Aorta (tissue), 5 donors: ENCODE results near the gene ZNF107. TPM values are rescaled to one million over a fixed set of nuclear protein-coding genes. Genes with fewer than 3 reads are reported as not detected.
A peak's percentile ranks its signal among the peaks of the same experiment; 100 is the strongest.
"Not testable (repeated sequence)": the region's sequence is repeated elsewhere in the genome, so short reads cannot be mapped to it uniquely, and the experiment has no call there.

Experiments used
- ATAC-seq: fragments of 200-7000 bp; cut with Tn5 transposase; one replicate; pipeline ENCODE4 v1.9.1; 2022; ENCODE audit warnings: moderate library complexity; ENCODE audit not compliant: low FRiP score
- DNase-seq, 2 donors: peaks; one replicate each; pipeline ENCODE4 v3.0.0-alpha.2; 2020
- H3K27ac ChIP-seq, 2 donors: one replicate each; pipeline ENCODE4 v1.5.1; 2013; ENCODE audit warnings: low read length in 2 of 2, mild to moderate bottlenecking in 2 of 2, moderate library complexity in 2 of 2, control low read depth in 1 of 2, inconsistent platforms in 1 of 2, low read depth in 1 of 2
- H3K27me3 ChIP-seq, 2 donors: one replicate each; pipeline ENCODE4 v1.6.1; 2013; ENCODE audit warnings: control low read depth in 1 of 2, low read length in 1 of 2, mild to moderate bottlenecking in 1 of 2, moderate library complexity in 1 of 2; ENCODE audit not compliant: insufficient read depth in 2 of 2, control insufficient read depth in 1 of 2
- H3K36me3 ChIP-seq, 2 donors: one replicate each; pipeline ENCODE4 v1.6.1; 2013; ENCODE audit warnings: control low read depth in 1 of 2, low read length in 1 of 2, mild to moderate bottlenecking in 1 of 2; ENCODE audit not compliant: insufficient read depth in 2 of 2, control insufficient read depth in 1 of 2
- H3K4me1 ChIP-seq, 2 donors: one replicate each; pipeline ENCODE4 v1.6.1; 2013; ENCODE audit warnings: low read length in 2 of 2, control low read depth in 1 of 2, mild to moderate bottlenecking in 1 of 2, moderate library complexity in 1 of 2; ENCODE audit not compliant: insufficient read depth in 2 of 2, control insufficient read depth in 1 of 2
- H3K4me3 ChIP-seq, 2 donors: one replicate each; pipeline ENCODE4 v1.5.1; 2013; ENCODE audit warnings: low read length in 2 of 2, control low read depth in 1 of 2, mild to moderate bottlenecking in 1 of 2
- H3K9me3 ChIP-seq: one replicate; pipeline ENCODE4 v1.6.1; 2013; ENCODE audit warnings: mild to moderate bottlenecking, low read length; ENCODE audit not compliant: control insufficient read depth
- WGBS, 2 donors: extraction: QIAGEN DNeasy Blood & Tissue Kit; methylation state at CpG; one replicate each; pipeline ENCODE4 v1.1.7; 2013; 5-methylcytosine and 5-hydroxymethylcytosine counted together
- intact Hi-C, 2 donors: fragments of 100-400 bp; cut with DNase I; formaldehyde crosslinking; loops; one replicate each; pipeline versions ENCODE4 v1.14.2 to v1.15.0; 2022
- polyA plus RNA-seq, 2 donors: library from polyadenylated mRNA; stranded (reverse); fragments of 200-250 nt; gene quantifications; one replicate each; pipeline ENCODE4 v1.2.3, GENCODE V29; 2013
- total RNA-seq, 2 donors: library from RNA; stranded (reverse); fragmentation: NEBNext Ultra II Directional; extraction: Animal tissue kit (Norgen Biotek cat#: 25700); gene quantifications; one replicate each; pipeline ENCODE4 v1.2.1, GENCODE V29; 2021
- donor health status: healthy with polysubstance abuse.
- donor health status: Bipolar disorder and iron deficiency.
- donor health status: DM: no; HTN: no; CAD: no.
- donor health status: DM: no; HTN: no; CAD: no.
- donor health status: DM: yes; HTN: yes; CAD: no.

ZNF107 gene
- total and polyA plus RNA-seq, 4 donors, result 1.3 to 9.5 (median 4.5) TPM

- Histone ChIP-seq H3K36me3 (peaks cover 3 to 10% of the 10 kb centered on the region in 2 donors), H3K4me1 (no peaks in the 10 kb centered on the region)
Observed at GRCh38 chr7:64686493-64687184, 20.7 kb downstream of the ZNF107 start.

GRCh38 chr7:64687249-64687648 lies 21.3 kb downstream of the ZNF107 start:
- Histone ChIP-seq H3K4me3 (no peak overlapping the region), H3K4me1 (no peaks in the 10 kb centered on the region), H3K9me3 (no peaks in the 10 kb centered on the region), H3K27ac (no peak overlapping the region), H3K27me3 (no peaks in the 10 kb centered on the region), H3K36me3 (peaks cover 3 to 8% of the 10 kb centered on the region in 2 donors)
- DNase-seq (no peak), ATAC-seq (no peak)
- WGBS, 2 donors, result 96 to 97% methylated on average over 1 of the region's 1 CpG
- intact Hi-C loops, result no loop called here

More at GRCh38 chr7:64686493-64687184, 20.7 kb downstream of the ZNF107 start:
- DNase-seq, result no peak
- Histone ChIP-seq H3K27ac (no peak overlapping the region), H3K9me3 (no peaks in the 10 kb centered on the region), H3K27me3 (no peaks in the 10 kb centered on the region), H3K4me3 (no peak overlapping the region)
- intact Hi-C loops, result no loop called here
- ATAC-seq, result no peak
- 89 to 92% methylated on average over 10 of the region's 10 CpGs for WGBS, 2 donors

GRCh38 chr7:64688988-64689387 lies 23.1 kb downstream of the ZNF107 start:
- intact Hi-C loops, result no loop called here
- H3K27me3 ChIP-seq, result no peaks in the 10 kb centered on the region

GRCh38 chr7:64691831-64692230 lies 25.9 kb downstream of the ZNF107 start:
- H3K4me3 ChIP-seq, result no peak overlapping the region
- H3K9me3 ChIP-seq, result no peaks in the 10 kb centered on the region
- no peaks in the 10 kb centered on the region for H3K4me1 ChIP-seq
- DNase-seq, result no peak
- H3K27me3 ChIP-seq, result no peaks in the 10 kb centered on the region
- intact Hi-C loops, result no loop called here
- ATAC-seq, result no peak
- peaks cover 0 to 3% of the 10 kb centered on the region in 2 donors for H3K36me3 ChIP-seq
- no peak overlapping the region for H3K27ac ChIP-seq

More at GRCh38 chr7:64688988-64689387, 23.1 kb downstream of the ZNF107 start:
- WGBS, 2 donors, result 100% methylated on average over 2 of the region's 2 CpGs
- H3K36me3 ChIP-seq, result peaks cover 2 to 3% of the 10 kb centered on the region in 2 donors
- H3K4me3 ChIP-seq, result no peak overlapping the region
- ATAC-seq (no peak), DNase-seq (no peak)
- no peak overlapping the region for H3K27ac ChIP-seq
- no peaks in the 10 kb centered on the region for H3K4me1 ChIP-seq
- no peaks in the 10 kb centered on the region for H3K9me3 ChIP-seq

- WGBS, 2 donors, result 99% methylated on average over 12 of the region's 12 CpGs
- ATAC-seq, H3K4me1 ChIP-seq, DNase-seq, H3K27me3 ChIP-seq, H3K9me3 ChIP-seq, intact Hi-C loops, H3K27ac ChIP-seq, H3K36me3 ChIP-seq, H3K4me3 ChIP-seq: not testable (repeated sequence)
Observed at GRCh38 chr7:64697863-64698262, 31.9 kb downstream of the ZNF107 start.

- ATAC-seq, result no peak
- Histone ChIP-seq H3K4me3 (peak overlapping the region in 1 of 2 donors; percentile 8), H3K27me3 (no peaks in the 10 kb centered on the region), H3K36me3 (no peaks in the 10 kb centered on the region), H3K27ac (no peak overlapping the region), H3K4me1 (no peaks in the 10 kb centered on the region), H3K9me3 (peaks cover 7% of the 10 kb centered on the region)
- 97 to 99% methylated on average over 2 of the region's 2 CpGs for WGBS, 2 donors
- intact Hi-C loops, result no loop called here
- DNase-seq, result no peak
Observed at GRCh38 chr7:64706625-64707292, 40.8 kb downstream of the ZNF107 start.

- H3K4me3 ChIP-seq, H3K36me3 ChIP-seq, DNase-seq, ATAC-seq, H3K9me3 ChIP-seq, H3K27ac ChIP-seq, H3K27me3 ChIP-seq, intact Hi-C loops, H3K4me1 ChIP-seq: not testable (repeated sequence)
- WGBS, 2 donors, result 96 to 97% methylated on average over 25 to 29 of the region's 29 CpGs
Observed at GRCh38 chr7:64717896-64718295, 52.0 kb downstream of the ZNF107 start.

- 63 to 71% methylated on average over 3 of the region's 3 CpGs for WGBS, 2 donors
- intact Hi-C loops, result no loop called here
- ATAC-seq (no peak), DNase-seq (no peak)
- H3K4me1 ChIP-seq, result no peaks in the 10 kb centered on the region
- H3K4me3 ChIP-seq, result no peak overlapping the region
- no peaks in the 10 kb centered on the region for H3K27me3 ChIP-seq
- no peaks in the 10 kb centered on the region for H3K9me3 ChIP-seq
- H3K27ac ChIP-seq, result no peak overlapping the region
- no peaks in the 10 kb centered on the region for H3K36me3 ChIP-seq
Observed at GRCh38 chr7:64729089-64729848, 63.3 kb downstream of the ZNF107 start.
